Activated CD4-positive, alpha-beta T cell treated with anti-CD3 and anti-CD28 coated beads for 1 hour (primary cell): ENCODE data around the gene CHKA.
A peak's percentile ranks its signal among the peaks of the same experiment; 100 is the strongest.

ENCODE experiments used
- DNase-seq: peaks from one replicate; pipeline ENCODE4 v3.0.0-alpha.2; 2020

CHKA gene

DNA sequence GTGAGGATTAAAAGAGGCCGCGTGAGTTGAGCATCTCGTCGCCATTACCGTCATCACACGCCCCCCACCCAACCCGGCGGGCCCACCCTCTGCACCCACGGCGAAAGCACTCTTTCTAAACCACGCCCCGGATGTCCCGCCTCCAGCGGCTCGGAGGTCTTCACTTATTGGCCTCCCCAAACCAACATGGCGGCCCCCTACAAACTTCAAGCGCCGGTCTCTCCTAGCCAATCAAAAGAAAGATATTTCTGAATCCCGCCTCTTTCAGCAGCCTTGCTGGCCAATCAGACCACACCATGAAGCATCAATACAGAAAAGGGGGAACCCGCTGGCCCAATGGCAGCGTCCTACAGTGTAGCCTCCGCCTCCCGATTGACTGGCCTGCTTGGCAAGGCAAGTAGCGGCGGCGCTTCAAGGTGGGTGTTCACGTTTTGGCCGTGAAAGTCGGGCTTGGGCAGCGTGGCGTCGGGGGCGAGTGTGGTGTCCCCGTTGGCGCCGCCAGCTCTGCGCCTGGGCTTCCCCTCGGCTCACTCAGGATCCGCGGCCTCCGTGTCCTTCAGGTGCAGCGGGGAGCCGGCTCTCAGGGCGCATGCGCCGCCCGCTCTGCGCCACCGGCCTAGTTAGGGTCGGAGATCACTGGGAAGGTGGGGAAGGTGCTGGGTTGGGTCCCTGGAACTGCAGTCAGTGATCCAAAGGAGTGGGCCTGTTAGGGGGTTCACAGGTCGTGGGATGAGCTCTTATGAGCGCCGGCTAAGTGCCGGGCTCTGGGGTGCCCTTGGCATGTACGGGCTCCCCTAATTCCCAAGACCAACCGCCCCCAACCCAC, 90.7 kb downstream of the CHKA start, which contains the start of gene NDUFS8:
Gene NDUFS8, plus strand, starts transcription at position 364 of the 826 bp plus-strand sequence. CDS start 1,471 bp downstream, outside the sequence.
- peak; percentile 87 for DNase-seq

DNA sequence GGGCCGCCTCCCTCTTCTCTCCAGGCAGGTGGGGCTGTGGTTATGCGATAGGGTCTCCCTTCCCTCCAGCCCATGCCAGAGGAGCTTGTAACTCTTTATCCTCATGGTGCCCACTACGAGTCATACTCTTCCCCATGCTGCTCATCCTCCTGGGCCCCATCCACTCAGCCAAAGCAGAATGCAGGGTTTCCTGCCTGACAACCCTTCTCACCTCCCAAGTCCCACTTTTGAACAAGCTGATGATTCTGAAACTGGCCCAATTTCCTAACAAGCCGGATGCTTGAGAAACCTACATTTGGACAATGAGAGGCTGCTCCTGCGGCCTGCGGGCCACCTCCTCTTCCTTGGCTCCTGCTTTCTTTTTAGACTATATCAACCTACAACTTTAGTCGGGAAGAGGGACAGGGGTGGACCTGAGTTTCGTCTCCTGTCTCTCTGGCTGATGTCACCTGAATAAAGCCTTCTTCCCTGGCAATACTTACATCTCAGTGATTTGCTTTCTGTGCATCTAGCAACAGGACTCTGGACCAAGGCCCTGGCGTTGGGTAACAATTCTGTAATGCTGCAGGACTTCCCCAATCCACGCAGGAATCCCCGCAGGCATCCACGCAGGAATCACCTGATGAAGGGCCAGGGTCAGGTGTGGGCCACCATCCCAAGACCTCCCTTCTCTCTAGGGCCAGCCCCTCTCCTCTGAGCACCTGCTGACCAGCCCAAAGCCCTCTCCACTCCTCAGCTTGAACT, 92.2 kb downstream of the CHKA start:
- DNase-seq: no peak

DNA sequence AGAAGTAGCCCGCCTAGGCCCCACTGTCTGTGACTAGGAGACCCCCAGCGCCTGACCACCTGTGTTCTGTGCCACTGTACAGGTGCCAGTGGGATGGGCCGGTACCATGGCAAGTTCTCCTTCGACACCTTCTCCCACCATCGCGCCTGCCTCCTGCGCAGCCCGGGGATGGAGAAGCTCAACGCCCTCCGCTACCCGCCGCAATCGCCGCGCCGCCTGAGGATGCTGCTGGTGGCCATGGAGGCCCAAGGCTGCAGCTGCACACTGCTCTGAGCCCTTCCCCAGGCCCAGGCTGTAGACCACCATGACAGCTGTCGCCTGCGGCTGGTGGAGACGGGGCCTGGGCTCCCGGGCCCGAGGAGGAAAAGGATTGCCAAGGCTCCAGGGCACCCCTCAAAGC, 93.5 kb downstream of the CHKA start:
- no peak for DNase-seq

DNA sequence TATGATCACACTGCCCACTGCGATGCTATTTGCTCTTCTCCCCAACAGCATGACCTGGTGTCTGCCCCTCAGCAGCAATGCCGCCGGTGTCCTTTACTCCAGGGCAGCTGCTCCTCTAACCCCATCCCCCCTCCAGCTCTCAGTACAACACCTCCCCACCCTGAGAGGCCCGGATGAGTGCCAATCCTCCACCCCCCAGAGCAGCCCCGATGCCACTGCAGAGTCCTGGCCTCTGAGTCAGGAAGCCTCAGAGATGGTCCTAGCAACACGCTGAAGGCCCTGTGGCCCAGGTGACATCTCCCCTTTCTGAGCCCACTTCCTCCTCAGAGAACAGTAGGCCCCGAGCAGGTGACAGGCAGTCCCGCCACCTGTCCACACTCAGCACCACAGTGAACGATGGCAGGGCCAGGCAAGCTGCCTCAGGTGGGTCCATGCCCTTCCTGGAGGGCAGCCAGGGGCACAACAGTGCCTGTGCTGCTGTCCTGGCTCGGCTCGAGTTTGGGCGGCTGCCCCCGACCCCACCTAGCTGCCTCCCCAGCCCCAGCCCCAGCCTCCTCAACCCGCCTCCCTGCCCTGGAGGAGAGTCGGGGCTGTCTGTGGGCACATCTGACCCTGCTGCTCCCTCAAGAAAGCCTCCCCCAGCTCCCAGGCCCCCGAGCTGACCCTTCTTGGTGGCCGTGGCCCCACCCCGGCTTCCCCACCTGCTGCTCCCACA, 94.6 kb downstream of the CHKA start:
- DNase-seq: no peak

DNA sequence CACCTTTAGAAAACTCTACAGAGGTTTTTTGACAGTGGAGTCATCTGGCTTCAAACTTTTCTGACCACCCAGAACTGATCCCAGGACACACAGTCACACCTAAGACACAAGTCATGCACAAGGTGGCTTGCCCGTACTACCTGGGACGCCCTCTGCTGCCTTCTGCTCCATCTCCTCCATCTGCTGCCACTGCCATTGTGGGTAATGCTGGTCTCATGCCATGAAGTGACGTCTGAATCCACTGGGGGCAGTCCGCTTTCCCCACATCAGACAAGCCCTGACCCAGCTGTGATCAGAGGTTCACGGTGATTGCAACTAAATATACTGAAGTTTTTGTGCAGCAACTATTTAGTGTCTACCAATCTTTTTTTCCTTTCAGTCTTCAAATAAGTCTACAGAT, 96.1 kb downstream of the CHKA start:
- no peak for DNase-seq

DNA sequence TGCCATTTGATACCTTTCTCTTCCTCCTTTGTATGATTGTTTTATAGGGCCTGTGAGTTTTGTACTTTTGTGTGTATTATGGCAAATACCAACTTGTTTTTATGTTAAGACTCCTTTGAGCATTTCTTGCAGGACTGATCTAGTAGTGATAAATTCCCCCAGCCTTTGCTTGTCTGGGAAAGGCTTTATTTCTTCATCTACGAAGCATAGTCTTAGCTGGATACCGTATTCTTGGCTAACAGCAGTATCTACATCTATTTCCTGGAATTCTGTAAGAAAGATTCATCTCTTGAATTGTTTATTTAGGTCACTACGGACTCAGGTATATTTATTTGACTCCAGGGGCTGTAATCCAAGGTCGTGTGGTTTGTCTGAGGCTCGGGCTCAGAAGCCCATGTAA, 96.7 kb downstream of the CHKA start:
- DNase-seq: no peak

DNA sequence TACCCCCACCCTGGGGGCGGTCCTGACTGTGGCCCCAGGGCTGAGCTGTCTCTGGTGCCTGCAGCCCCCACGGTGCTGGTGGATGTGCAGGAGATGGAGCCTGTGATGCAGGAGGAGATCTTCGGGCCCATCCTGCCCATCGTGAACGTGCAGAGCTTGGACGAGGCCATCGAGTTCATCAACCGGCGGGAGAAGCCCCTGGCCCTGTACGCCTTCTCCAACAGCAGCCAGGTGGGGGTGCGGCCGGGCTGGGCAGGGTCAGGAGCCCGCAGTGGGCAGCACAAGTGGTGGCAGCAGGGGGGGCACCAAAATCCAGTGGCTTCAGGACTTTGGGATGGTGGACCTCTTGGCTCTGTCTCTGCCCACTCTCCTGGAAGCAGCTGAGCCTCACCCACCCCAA, 98.7 kb downstream of the CHKA start:
- DNase-seq: no peak

DNA sequence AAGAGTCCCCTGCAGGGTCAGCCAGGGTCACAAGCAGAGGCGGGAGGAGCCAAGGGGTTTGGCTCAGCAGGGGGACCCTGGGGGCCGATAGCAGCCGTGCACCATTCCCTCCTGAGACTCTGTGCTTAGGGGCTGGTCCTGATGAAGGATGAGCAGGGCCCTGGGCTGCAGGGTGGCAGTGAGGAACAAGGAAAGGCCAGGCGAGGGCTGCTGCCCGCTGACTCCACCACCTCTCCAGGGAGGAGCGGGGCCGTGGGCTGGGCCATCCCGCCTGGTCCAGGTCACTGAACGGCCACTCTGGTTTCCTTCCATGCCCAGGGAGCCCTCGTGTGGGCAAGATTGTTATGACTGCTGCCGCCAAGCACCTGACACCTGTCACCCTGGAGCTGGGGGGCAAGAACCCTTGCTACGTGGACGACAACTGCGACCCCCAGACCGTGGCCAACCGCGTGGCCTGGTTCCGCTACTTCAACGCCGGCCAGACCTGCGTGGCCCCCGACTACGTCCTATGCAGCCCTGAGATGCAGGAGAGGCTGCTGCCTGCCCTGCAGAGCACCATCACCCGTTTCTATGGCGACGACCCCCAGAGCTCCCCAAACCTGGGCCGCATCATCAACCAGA, 99.9 kb downstream of the CHKA start:
- DNase-seq: no peak

DNA sequence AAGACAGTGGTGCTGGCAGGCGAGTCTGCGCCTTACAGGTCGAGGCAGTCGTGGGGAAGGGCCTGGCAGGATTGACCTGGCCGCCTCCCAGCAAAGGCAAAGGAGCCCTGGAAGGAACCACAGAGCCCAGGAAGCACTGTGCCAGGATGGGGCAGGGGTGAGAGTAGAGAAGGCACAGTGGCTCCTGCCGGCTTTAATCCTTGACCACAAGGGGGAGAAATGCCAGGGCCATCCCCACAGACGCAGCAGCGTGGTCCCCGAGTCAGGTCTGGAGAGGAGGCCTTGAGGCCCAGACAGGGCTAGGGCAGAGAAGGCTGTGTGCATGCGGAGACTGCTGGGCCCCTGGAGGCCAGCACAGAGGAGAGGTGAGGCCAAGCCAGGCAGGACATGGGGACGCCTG, 100.6 kb downstream of the CHKA start:
- DNase-seq: no peak

DNA sequence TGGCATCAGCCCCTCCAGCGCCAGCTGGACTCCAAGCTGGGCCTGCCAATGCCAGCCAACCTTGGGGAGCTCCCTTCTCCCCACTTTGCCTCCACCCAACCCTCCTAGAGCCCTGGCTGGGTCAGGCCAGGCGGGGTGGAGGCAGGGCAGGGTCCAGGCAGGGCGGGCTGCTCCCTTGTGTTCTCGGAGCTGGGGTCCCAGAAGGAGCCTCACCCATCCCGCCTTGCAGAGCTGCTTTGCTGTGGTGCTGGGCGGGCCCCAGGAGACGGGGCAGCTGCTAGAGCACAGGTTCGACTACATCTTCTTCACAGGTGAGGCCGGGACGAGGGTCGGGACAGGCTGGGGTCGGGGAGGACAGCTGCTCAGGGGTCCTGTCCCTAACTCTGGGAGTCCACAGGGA, 101.7 kb downstream of the CHKA start:
- DNase-seq: no peak

DNA sequence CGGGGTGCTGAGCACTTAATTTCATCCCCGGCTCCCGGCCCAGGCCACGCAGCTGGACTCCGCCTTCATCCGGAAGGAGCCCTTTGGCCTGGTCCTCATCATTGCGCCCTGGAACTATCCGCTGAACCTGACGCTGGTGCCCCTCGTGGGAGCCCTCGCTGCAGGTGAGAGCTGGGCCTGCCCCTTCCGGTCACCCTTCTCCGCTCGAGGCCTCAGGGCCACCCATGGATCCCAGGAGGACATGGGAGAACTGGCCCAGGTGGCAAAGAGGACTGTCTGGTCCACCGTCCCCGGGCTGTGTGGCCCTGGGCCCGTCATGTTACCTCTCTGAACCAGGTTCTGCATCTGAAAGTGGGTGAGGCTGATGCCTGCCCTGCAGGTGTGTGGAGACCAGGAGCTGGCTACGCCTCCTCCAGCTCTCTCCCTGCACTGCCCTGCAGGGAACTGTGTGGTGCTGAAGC, 102.4 kb downstream of the CHKA start:
- no peak for DNase-seq

DNA sequence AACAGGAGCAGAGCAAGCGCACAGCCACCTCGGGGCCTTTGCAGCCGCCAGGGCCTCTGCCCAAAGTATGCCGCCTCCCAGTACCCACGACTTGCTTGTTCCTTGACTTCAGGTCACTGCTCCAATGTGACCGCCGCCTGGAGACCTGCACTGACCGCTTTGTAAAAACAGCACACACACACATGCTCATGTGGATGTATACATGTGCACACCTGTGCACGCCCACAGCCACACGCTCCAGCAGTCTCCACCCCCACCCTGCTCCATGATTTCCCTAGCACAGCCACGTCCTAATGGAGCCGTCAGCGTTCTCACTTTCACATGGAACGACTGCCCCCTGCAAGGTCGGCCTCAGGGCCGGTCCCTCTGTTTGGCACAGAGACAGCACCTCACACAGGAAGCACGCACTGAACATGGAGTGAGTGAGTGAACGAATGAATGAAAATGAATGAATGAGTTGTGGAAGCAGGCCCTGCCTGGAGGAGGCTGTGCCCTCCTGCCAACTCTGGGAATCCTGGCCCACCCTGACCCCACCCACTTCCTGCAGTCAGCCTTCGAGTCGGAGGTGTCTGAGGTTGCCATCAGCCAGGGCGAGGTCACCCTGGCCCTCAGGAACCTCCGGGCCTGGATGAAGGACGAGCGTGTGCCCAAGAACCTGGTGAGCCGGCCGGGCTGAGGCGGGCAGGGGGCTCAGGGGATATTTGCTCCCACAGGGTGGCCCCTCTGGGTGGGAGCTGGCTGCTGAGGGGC, 103.0 kb downstream of the CHKA start:
- DNase-seq: no peak

DNA sequence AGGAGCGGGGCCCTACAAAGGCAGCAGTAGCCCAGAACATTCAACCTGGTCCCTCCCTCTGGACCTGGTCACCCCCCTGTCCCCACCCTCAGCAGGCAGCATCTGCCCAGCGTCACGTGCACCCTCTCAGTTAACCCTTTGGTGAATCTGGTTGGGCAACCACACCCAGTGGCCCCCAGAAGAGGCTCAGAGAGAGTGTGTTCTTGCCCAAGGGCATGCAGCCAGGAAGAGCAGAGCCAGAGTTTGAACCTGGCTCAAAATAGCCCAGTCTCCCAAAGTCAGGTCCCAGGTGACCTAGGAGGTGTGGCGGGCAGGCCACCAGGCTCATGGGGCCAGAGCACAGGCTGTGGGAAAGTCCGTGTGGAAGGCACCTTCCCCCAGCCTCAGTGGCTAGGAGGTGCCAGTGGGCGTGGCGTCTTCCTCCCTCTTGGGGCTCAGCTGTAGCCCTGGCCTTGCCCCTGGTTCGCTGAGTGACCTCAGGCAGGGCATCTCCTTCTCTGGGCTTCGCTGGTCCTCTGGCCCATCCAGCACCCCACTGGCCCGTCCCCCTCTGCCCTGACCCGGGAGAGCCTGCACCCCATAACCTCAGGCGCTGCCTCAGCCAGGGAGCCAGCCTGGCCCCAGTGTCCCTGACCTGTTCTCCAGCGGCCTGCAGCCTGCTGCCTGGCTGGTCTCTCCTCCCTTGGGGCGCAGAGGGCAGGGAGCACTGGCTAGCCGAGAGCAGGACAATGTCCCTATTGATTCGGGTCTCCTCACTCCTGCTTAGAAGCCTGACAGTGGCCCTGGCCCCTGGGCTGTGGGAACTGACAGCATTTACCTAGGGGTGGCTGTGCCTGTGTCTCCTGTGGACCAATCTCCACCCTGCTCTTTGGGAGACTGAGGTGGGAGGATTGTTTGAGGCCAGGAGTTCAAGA, 104.0 kb downstream of the CHKA start:
- DNase-seq: no peak

DNA sequence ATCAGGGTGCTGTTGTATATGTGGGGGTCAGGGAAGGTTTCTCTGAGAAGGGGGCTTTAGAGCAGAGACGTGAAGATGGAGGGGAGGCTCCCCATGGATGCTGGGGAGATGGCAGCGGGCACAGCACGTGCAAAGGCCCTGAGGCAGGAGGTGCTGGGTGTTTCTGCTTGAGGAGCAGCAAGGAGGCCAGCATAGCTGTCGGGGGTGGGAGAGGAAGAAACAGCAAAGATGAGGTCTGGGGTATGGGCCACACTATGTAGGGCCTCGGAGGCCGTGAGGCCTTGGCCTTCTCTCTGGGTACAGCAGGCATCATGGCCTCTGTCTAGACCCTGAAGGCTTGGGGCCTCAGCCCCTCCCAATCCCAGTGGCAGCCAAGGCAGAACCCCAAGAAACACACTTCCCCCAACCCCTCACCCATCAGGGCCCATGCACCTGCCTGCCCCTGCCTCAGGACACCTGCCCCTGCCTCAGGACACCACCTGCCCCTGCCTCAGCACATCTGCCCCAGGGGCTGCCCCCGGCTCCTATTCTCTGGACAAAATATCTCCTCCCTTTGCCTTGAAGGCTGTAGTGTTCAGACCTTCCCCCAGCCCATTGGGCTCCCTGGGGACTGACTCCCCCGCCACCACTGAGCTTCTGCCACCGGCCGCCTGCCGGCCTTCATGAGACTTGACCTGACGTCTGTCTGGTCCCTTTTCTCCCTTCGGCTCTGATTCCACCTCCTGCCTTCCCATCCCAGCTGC, 104.9 kb downstream of the CHKA start:
- DNase-seq: no peak

DNA sequence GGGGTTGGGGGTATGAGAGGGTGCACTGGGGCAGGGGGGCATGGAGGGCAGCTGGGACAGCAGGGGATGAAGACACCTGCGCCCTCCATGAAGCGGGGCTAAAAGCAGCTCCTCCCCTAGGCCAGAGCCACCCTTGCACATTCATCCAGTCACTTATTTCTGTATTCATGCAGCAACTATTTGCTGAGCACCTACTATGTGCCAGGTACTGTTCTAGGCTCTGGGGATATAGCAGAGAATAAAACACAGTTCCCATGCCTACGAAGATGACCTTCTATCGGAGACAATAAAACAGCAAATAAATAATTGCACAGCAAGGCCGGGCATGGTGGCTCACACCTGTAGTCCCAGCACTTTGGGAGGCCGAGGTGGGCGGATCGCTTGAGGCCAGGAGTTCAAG, 105.7 kb downstream of the CHKA start:
- no peak for DNase-seq

DNA sequence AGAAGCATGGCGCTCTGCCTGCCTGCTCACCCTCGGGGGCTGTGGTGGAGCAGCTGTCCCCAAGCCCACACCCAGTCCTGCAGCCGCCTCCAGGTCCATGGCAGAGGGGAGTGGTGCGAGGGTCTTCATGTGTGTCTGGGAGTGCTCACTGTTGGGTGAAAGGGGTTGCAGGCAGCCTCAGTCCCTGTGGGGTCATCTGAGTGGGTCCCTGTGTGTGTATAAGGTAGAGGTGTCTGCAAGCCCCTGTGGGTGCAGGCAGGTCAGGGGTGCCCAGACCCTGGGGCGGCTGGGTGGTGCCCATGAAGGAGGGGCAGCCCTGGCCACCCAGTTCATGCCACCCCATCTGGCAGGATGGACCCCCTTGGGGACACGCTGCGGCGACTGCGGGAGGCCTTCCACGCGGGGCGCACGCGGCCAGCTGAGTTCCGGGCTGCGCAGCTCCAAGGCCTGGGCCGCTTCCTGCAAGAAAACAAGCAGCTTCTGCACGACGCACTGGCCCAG, 106.2 kb downstream of the CHKA start:
- DNase-seq: no peak

DNA sequence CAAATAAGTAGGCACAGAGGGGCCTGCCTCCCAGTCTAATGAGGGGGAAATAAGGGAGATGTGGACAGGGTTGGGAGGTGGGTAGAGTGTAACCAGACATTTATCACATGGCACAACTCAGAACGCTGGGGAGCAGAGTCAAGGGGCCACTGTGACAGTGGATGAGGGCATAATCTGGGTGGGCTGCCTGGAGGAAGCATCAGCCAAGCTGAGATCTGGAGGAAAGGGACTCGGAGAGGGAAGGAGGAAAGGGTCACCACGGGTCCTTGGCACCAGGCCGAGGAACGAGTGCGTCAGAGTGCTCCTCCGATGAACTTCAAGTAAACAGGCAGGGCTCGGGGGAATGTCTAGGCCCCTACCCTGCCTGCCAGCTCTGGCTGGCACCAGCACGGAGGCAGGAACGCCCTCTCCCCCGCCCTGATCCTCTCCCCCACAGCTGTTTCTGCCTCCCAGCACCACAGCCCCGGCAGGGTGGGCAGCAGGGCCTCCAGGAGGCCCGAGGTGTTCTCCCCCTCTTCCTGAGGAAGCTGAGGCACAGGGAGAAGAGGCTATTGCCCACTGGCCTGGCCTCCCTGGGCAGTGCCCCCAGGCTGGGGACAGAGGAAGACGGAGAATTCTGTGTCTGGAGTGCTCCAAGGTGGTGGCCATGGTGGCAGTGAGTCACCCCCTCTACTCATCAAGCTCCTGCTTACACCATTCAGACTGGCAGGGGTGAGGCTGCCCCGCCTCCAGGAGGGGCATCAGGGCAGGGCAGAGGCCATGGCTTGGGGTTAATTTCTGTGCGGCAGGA, 106.8 kb downstream of the CHKA start:
- DNase-seq: no peak

DNA sequence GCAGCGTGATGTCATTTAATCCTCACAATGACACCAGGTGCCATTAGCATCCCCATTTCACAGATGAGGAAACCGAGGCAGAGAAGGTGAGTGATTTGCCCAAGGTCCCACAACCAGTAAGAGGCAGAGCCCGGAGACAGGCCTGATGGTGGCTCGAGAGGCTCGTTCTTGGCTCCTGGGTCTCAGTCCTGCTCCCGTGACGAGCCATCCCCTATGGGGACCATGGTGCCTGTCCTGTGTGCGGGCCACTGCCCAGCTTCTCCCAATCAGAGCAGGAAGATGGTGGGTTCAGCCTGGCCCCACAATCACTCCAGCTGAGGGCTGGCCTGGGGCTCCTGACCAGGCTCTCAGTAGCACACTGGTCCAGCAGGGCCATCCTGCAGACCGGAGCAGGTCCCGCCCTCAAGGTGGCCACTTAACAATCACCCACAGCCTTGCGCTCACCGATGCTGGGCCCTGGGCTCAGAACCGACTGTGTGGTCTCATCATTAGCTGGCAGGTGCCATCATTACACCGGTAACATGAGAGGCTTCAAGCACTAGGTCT, 107.5 kb downstream of the CHKA start:
- no peak for DNase-seq
